Epithelial cell of esophagus (primary cell): Measurements from ENCODE around the gene CA10.

Source experiments
- DNase-seq: peaks from one replicate; pipeline ENCODE4 v3.0.0; 2010; ENCODE audit warnings: low read depth
- H3K4me3 ChIP-seq: 2 replicates; pipeline ENCODE4 v1.5.1; 2011; ENCODE audit warnings: mild to moderate bottlenecking, low read length, control low read depth
- CTCF ChIP-seq: IDR thresholded peaks from 2 replicates; pipeline ENCODE4 v1.5.1; 2011; ENCODE audit warnings: low read depth, mild to moderate bottlenecking, low read length, control low read depth, inconsistent platforms; ENCODE audit not compliant: insufficient read depth; ENCODE audit errors: missing control alignments

CA10 gene

DNA sequence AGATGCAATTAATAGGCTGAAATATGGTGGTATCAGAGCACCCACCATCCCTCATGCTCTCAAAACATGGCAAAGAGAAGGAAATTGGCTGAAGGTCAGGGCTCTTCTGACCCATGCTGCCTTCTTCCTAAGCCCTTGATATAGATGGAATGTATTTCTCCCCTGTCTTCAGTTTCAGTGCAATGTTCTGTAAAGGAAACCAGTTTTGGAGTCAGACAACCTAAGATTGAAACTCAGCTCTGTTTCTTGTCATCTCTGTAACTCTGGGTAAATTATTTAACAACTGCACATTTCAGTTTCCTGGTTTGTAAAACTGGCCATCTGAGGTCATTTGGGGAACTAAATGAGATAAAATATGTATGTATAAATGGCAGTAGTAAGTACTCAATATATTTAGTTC lies 243.9 kb downstream of the CA10 start:
- no peak for DNase-seq
- no peak for TF ChIP-seq CTCF
- H3K4me3 ChIP-seq = no peak overlapping the region

GRCh38 chr17:51913491-51914205 lies 244.9 kb downstream of the CA10 start:
- no peak overlapping the region for H3K4me3 ChIP-seq
- no peak for TF ChIP-seq CTCF
- DNase-seq = no peak

GRCh38 chr17:51912939-51913338 lies 245.6 kb downstream of the CA10 start:
- no peak for DNase-seq
- H3K4me3 ChIP-seq = no peak overlapping the region
- TF ChIP-seq CTCF = no peak

DNA sequence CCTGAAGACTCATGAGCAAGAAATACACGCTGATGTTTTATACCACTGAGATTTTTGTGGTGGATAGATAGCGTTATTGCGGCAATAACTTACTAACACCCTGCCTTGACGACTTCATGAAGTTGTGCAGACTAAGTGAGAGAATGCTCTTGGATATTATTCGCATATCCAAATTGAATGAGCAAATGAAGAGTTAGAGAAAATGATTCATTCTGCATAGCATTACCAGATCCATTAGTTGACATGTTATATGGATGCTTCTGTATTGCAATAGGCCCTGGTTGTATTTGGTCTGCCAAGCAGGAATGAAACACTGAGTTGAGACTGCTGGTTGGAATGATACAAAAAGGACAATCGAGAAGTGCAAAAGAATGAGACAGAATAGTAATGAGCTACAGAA lies 247.3 kb downstream of the CA10 start:
- DNase-seq = no peak
- TF ChIP-seq CTCF = no peak
- H3K4me3 ChIP-seq = no peak overlapping the region

DNA sequence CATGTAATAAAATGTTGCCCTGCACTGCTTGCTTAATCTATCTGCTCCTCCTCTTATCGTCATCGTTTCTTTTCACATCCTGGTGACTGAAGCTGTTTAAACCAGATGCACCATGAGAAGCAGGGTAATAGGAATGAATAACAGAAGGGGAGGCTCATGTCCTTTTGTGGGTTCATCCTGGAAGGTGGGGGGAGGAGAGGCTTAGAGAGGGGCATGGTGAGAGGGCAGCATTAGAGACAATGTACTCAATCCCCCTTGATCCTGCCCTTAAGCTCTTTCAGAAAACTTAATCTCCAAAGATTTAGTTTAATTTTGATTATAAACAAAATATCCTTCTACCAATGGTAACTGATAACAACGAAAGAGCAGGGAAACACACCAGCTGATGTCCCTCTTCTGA lies 248.5 kb downstream of the CA10 start:
- H3K4me3 ChIP-seq = no peak overlapping the region
- no peak for TF ChIP-seq CTCF
- DNase-seq = no peak

DNA sequence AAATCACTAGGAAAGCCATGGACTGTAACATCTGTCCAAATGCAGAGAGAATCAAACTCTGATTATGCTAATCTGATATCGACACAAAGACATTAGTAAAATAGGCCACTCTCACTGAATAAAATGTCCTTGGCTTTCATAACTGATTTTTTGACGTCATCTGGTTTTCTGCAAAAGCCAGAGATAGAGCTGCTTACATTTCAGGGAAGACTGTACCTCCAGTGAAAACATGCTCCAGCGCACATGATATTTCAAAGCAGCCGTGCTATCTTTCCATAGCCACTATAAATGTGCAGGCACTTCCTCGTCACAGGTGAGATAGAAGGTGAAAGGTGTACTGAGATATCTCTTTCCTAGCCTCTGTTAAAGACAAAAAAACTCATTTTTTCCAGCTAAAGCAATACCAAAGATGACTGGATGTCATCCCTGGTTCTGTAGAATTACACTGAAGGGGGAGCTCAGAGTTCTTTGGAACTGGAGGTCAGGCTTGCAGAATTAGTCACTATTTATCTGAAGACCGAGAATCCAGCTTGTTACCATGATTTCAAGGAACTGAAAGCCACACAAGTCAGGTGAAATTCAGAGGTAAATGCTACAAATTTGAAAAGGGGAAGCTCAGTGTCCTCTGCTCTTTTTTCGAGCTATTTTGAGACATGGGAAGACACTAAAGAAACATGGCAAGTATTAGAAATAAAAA lies 249.5 kb downstream of the CA10 start:
- TF ChIP-seq CTCF = no peak
- no peak for DNase-seq
- H3K4me3 ChIP-seq = no peak overlapping the region

- TF ChIP-seq CTCF = no peak
- no peak overlapping the region for H3K4me3 ChIP-seq
- no peak for DNase-seq
Measured at GRCh38 chr17:51907041-51907440, 251.5 kb downstream of the CA10 start.
